SIG-M5 treated with dmso at 0.1 percent for 504 hours (cell line): ENCODE measurements around the gene ADAMTS14.
A peak's percentile ranks its signal among the peaks of the same experiment; 100 is the strongest.
"Not testable (repeated sequence)": the region's sequence is repeated elsewhere in the genome, so short reads cannot be mapped to it uniquely, and the experiment has no call there.

ENCODE experiments used
- DNase-seq: peaks from one replicate; lab custom pipeline; 2025; ENCODE audit not compliant: unreplicated experiment; lab: John Stamatoyannopoulos, UW

Gene ADAMTS14

GRCh38 chr10:70769121-70769520 is 96.8 kb downstream of the ADAMTS14 start:
- DNase-seq, result no peak

GRCh38 chr10:70770001-70770400 is 97.7 kb downstream of the ADAMTS14 start:
- no peak for DNase-seq

DNA sequence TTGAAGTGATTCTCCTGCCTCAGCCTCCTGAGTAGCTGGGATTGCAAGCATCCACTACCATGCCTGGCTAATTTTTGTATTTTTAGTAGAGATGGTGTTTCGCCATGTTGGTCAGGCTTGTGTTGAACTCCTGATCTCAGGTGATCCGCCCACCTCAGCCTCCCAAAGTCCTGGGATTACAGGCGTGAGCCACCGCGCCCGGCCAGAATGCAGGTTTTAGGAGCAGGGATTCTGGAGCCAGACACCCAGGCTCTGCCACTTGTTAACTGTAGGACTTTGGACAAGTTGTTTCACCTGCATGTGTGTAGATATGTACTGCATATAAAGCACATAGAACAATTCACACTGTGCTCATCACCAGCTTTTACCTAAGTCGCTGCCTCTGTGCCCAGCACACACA is 98.2 kb downstream of the ADAMTS14 start:
- DNase-seq, result not testable (repeated sequence)

DNA sequence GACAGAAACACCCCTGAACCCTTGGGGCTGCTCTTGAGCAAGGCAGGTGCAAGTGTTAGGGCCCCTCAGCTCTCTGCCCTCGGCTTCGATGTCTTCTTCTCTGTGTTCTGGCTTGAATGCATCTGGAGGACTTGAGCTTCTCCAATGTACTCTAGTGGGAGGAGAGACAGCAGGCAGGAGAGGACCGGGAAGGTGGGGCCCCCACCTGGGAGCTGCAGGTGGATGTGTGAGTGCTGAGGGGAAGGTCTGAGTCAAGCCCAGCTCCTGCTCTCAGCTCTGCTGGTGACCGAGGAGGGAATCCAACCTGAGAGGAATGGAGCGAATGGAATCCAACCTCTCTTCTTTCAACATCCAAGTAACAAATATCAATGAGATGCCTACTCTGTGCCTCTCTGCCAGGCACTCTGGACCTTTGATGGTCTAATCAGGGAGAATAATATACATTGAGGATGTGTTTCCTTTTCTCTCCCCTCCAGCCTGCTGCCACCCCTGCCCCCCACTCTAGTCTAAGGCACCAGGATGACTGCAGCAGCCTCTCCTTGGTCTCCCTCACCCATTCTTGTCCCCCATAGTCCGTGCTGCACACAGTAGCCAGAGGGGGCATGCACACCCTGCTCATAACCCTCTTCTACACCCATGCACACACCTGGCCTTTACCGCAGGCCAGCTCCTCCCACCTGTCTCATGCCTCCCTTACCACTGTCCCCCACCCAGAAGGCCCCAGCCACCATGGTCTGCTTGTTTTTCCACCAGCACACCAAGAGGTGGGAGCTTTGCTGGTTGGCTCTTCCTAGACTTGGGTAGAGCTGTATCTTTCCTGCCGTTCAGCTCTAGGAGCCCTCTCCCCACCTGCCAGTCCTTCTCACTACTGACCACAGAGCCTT is 99.2 kb downstream of the ADAMTS14 start:
- no peak for DNase-seq

DNA sequence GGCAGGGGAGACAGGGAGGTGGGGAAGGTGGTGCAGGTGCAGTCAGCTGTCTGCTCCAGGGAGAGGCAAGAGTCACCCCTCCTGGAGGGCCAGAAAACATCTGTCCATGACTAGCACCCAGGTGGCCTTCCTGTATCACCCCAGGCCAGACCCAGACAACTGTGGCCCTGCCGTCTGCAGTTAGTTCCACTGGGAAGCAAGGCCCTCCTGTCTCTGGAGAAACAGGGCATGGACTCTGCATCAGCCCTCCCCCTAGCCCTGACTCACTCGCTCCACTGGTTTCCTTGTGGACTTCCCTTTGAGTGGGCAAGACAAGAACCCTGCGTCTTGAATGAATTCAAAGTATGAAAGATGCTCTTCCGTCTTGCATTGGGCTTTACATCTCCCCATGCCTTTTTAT is 100.3 kb downstream of the ADAMTS14 start:
- DNase-seq, result no peak

DNA sequence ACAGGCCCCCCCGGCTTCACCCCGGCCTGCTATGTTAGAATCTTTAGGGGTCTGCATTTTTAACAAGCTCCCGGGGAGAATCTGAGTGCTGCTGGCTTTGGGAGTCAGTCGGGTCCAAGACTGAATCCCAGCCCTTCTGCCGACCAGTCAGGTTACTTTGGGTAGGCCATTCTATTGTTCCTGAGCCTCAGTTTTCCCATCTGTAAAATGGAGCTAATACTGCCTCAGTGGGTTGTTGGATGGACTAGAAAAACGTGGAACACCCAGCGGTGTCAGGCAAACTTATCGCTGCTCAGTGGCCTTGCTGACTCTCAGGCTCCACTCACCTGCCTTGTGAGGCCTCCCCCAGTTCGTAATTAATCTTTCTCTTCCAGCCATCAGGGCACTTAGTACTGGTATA is 101.2 kb downstream of the ADAMTS14 start:
- DNase-seq, result no peak

DNA sequence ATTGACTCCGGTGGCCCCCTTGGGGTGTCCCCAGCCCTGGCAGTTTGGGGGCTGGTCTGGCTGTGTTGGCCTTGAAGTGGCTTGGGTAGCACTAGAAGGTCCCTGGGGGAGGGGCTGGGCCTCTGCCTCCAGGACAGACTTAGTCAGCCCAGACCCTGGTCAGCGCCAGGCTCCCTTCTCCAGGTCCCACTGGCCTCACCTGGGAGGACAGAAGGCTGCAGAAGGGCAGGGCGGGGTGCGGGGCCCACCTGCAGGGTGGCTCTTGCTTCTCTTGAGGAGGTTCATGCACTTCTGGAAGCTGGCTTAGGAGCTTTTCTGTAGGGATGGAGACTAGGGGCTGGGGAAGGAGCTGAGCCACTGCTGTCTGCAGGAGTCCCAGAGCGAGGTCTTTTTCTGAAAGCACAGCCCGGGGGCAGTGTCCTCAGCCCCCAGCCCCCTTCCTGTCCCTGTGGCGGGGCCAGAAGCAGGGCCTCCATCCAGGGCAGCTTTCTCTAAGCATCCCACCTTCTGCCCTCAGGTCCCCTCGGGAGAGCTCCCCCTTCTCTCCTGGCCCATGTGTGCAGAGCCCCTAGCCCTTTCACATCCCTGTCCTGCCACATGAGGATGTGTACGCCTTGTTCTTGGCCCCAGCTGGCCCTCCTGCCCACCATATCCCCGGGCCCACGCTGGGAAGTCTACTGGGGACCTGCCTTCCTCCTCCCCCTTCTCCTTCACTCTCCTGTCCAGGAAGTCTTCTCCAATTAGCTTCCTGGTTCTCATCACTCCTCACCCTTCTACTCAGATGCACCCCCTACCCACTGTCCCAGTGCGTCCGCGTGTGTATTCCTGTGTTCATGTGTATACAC is 101.9 kb downstream of the ADAMTS14 start:
- no peak for DNase-seq

DNA sequence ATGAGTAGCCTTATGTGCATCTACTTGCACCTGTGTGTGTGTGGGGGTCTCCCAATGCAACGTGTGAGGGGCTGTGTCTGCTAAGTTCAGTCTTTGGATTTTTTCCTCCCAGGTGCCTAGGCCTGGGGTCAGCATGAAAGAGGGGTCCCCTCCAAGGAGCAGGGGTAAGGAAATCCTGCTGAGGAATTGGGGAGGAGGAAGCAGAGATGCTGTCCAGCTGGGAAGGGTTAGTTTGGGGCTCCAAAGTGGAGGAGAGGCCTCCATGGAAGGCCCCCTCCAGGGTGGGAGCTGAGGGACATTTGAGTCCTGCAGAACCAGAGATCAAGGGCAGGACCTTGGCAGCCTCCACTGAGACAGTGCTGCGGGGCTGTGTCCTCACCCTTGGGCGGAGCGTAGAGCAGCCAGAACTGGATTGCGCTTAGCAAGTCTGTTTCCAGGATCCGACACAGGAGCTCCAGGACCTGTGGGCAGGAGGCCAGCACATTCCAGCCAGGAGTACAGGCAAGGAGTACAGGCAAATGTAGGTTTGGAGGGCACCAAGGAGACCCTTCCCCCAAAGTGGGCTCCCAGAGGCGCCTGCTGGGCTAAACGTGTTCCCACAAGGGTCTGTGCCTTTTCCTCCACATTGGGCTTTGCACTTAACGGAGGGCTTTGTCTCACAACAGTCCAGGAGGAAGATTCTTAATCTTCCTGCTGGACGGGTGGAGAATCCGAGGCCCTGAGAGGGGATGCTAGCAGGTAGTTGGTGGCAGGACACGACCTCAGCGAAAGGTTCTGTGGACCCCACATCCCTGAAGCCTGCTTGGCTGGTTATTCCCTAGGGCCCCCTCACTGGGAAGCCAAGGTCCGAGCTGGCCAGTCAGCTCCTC is 102.7 kb downstream of the ADAMTS14 start:
- no peak for DNase-seq

GRCh38 chr10:70775679-70776454 is 103.6 kb downstream of the ADAMTS14 start:
- DNase-seq, result no peak

GRCh38 chr10:70776455-70777005 is 104.2 kb downstream of the ADAMTS14 start:
- DNase-seq, result no peak

DNA sequence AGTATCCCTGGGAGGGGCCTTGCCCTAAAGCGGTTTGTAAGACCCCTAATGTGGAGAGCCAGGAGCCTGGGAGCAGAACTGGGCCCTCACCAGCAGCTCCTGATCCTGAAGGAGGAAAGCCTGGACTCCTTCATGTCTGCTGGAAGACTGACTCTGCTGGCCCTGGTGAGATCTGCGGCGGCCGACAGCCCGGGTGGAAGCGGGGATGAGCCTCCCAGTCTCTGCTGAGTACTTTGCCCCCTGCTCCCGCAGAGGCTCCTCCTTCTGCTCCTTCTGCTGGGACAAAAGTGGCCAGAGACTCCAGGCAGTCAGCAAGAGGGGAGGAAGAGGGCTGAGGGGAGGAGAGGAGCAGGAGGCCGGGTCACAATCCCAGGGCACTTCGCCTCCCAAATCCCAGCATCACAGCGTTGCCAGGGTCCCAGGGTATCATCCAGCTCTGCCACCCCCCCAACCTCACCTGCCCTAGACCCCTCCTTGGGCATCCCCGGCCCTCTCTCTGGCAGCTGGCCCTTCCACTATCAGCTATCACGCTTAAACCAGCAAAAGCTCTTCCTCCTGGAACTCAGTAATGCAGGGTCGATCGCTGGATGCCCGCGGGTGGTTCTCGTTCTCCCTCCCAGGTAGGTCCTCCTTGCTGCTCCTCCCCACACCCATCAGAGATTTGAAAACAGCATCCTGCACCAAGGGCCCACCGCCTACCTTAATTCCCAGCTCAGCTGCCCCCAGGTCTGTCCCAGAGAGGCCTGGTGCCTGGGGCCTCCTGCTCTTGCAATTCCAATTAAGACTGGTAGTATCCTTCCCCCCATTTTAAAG is 105.0 kb downstream of the ADAMTS14 start:
- no peak for DNase-seq

DNA sequence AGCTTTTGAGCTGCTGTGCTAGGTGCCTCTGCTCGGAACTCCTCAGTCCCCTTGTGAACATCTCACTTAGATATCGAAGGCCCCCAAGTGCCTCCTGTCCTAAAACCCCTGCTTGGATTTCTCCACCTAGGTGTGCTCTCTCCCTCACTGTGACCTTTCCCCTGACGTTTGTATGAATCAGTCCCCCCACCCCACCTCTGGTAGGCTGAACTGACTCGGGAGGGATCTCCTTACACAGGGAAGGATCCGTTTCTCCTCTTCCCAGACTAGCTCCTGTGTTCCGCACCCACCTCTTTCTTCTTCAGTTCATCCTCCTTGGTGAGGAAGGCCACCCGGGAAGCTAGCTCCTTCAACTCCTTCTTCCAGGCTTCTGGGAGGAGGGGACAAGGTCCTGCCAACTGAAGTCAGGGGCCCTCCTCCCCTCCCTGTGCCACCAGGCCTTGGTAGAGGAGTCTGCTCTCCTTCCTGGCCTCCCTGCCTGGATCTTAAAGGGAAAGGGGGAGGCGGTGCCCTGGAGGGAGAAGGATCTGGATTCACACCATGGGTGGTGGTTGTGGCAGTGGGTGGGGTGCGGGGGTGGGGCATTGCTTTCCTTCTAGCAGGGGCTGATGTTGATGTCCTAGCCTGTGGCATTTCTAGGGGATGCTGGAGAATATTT is 106.1 kb downstream of the ADAMTS14 start:
- no peak for DNase-seq

GRCh38 chr10:70779088-70779487 is 106.8 kb downstream of the ADAMTS14 start:
- DNase-seq, result no peak

GRCh38 chr10:70779511-70780369 is 107.4 kb downstream of the ADAMTS14 start:
- DNase-seq, result peak; percentile 20

- DNase-seq, result no peak
Measured at GRCh38 chr10:70780370-70780760, 108.1 kb downstream of the ADAMTS14 start.

DNA sequence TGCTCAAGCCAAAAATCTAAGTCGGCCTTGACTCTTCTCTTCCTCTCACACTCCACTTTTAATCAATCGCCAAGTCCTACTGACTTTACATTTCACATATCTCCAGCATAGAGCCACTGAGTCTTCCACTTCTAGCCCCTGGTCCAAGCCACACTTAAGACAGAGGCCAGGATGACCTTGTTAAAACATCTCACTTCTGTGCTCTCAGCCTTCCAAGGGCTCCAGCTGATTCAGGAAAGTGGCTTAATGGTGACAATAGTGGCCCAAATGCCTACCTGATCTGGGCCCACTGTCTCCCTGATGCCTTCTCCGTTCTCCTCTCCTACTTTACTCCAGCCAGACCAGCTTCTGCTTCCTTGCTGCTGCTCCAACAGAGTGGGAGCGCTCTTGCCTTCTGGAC is 108.5 kb downstream of the ADAMTS14 start:
- no peak for DNase-seq

DNA sequence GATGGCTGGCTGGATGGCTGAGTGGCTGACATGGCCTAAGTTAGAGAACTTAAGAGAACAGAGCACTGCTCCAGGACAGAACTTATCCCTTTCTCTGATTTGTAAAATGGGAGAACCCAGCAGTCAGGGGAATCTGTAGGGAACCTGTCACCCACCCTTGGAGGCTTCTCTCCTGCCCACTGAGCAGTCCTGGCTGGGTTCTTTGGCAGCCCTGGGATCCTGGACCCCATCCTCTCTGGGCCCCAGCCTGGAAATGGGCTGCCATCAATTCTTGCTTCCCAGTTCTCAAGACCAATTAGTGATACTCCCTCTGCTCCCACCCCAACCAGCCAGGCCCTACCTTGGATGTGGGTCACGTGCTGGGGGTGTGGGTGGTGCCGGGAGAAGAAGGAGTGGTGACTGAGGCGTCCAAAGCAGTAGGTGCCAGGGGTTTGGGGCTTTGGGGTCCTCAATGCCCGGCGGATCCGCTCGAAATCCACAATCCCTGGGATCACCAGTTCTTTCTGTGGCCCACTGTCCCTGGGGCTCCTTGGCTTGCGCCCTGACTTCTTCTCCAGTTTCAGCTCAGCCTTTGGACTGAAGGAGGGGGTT is 109.2 kb downstream of the ADAMTS14 start:
- DNase-seq, result no peak
